ENCODE measurements around the gene KLK1.

The KLK1 gene

DNA sequence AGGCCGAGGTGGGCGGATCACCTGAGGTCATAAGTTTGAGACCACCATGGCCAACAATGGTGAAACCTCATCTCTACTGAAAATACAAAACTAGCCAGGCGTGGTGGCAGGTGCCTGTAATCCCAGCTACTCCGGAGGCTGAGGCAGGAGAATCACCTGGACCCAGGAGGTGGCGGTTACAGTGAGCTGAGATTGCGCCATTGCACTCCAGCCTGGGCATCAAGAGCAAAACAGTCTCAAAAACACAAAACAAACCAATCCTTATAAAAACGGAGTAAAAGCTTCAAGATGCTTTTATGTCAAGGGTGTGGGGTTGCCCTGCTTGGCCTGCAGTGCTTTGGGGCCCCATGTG lies 26.2 kb downstream of the KLK1 start:
- Histone ChIP-seq H3K27me3 (ENCODE audit: insufficient read depth, low read length) (no peaks in the 10 kb centered on the region), H3K4me3 (ENCODE audit: low read depth, low read length) (no peak overlapping the region), H3K4me1 (ENCODE audit: control insufficient read depth, insufficient read depth, low read length, unreplicated experiment) (no peaks in the 10 kb centered on the region), H2AFZ (ENCODE audit: low read length, unreplicated experiment) (no peak overlapping the region), H3K36me3 (ENCODE audit: insufficient read depth, low read length) (no peaks in the 10 kb centered on the region; the same call in 1 of the 2 replicates), H3K79me2 (ENCODE audit: control insufficient read depth, insufficient read depth, low read length, unreplicated experiment) (peaks cover 23% of the 10 kb centered on the region), H3K27ac (ENCODE audit: low read depth, low read length) (no peak overlapping the region)

DNA sequence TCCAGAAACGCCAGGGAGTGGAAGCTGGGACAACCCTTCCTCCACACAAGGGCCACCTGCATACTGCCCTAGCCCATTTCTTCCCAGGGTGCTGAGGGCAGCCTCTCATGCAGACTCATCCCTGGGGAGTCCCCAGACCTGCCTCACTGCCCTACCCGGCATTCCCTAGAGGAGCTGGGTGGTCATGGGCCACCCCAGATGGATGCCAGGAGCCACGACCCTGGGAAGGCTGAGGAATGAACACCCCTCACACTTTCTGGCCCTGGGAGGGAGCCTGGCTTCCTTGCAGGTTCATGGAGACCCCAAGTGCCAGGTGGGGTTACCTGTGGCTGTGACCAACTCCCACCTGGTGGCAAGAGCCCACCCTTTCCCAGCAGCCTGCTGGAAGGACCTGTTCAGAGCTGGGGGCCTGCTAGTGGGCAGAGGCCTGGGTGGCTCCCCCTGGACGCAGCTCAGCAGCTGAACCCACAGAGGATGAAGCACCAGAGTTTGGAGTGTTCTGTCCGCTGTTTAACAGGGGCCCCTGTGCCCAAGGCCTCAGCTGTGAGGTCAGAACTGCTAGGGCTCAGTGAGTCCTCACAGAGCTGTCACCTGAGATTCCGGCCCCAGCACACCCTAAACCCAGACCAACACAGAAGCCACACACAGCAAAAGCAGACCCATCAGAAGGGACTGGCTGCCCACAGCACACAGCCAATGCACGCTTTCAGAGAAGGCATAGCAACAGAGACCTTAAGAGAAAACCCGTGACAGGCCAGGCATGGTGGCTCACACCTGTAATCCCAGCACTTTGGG lies 26.8 kb downstream of the KLK1 start:
- H3K27ac ChIP-seq (ENCODE audit: low read depth, low read length) = no peak overlapping the region
- H2AFZ ChIP-seq (ENCODE audit: low read length, unreplicated experiment) = no peak overlapping the region
- H3K79me2 ChIP-seq (ENCODE audit: control insufficient read depth, insufficient read depth, low read length, unreplicated experiment) = peaks cover 17% of the 10 kb centered on the region
- H3K27me3 ChIP-seq (ENCODE audit: insufficient read depth, low read length) = no peaks in the 10 kb centered on the region
- H3K36me3 ChIP-seq (ENCODE audit: insufficient read depth, low read length) = no peaks in the 10 kb centered on the region; the same call in 1 of the 2 replicates
- no peak overlapping the region for H3K4me3 ChIP-seq (ENCODE audit: low read depth, low read length)
- no peaks in the 10 kb centered on the region for H3K4me1 ChIP-seq (ENCODE audit: control insufficient read depth, insufficient read depth, low read length, unreplicated experiment)

DNA sequence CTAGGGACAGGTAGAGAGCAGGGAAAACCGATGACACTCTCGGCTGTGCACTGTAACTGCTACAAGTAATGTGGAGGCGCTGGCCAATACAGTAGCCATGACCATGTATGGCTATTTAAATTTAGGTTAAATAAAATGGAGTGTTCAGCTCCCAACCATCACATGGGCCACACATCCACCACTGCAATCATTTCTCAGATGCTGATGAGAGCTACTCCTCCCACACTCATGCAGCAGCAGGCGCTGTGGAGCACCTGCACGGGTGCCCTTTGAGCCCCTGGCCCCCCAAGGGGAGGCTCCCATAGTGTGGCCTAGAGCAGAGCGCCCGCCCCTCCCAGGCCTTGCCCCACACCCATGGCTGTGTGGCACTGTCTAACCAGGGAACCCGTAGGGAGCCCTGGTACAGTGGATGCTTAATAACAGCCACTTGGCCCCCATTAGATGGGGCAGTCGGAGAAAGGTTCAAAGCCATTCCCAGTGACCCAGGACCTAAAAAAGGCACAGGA lies 27.4 kb downstream of the KLK1 start:
- no peak overlapping the region for H3K27ac ChIP-seq (ENCODE audit: low read depth, low read length)

DNA sequence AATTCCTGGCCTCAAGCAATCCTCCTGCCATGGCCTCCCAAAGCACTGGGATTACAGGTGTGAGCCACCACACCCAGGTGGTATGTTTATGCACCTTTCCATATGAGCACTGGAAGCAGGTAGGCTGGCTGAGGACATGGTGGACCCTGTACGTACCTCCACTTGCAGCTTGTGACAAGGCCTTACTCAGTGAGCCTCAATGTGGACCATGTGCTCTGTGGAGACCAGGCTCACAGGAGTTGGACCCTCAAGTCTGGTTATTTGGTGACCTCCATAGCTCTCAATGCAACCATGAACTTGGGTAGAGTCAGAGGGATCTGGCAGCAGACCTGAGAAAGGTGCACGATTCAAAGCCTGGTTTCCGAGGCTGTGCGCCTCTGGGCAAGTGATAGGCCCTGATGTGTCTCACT lies 27.9 kb downstream of the KLK1 start:
- H3K27me3 ChIP-seq (ENCODE audit: insufficient read depth, low read length) = no peaks in the 10 kb centered on the region
- no peak overlapping the region for H2AFZ ChIP-seq (ENCODE audit: low read length, unreplicated experiment)
- peaks cover 10% of the 10 kb centered on the region for H3K79me2 ChIP-seq (ENCODE audit: control insufficient read depth, insufficient read depth, low read length, unreplicated experiment)
- H3K27ac ChIP-seq (ENCODE audit: low read depth, low read length) = no peak overlapping the region
- H3K4me1 ChIP-seq (ENCODE audit: control insufficient read depth, insufficient read depth, low read length, unreplicated experiment) = no peaks in the 10 kb centered on the region
- no peak overlapping the region for H3K4me3 ChIP-seq (ENCODE audit: low read depth, low read length)
- H3K36me3 ChIP-seq (ENCODE audit: insufficient read depth, low read length) = no peaks in the 10 kb centered on the region; the same call in 1 of the 2 replicates

More for the DNA sequence above, 27.4 kb downstream of the KLK1 start:
- no peak overlapping the region for H2AFZ ChIP-seq (ENCODE audit: low read length, unreplicated experiment)
- H3K27me3 ChIP-seq (ENCODE audit: insufficient read depth, low read length) = no peaks in the 10 kb centered on the region
- no peak overlapping the region for H3K4me3 ChIP-seq (ENCODE audit: low read depth, low read length)
- H3K36me3 ChIP-seq (ENCODE audit: insufficient read depth, low read length) = no peaks in the 10 kb centered on the region; the same call in 1 of the 2 replicates
- H3K79me2 ChIP-seq (ENCODE audit: control insufficient read depth, insufficient read depth, low read length, unreplicated experiment) = peaks cover 16% of the 10 kb centered on the region
- H3K4me1 ChIP-seq (ENCODE audit: control insufficient read depth, insufficient read depth, low read length, unreplicated experiment) = no peaks in the 10 kb centered on the region

DNA sequence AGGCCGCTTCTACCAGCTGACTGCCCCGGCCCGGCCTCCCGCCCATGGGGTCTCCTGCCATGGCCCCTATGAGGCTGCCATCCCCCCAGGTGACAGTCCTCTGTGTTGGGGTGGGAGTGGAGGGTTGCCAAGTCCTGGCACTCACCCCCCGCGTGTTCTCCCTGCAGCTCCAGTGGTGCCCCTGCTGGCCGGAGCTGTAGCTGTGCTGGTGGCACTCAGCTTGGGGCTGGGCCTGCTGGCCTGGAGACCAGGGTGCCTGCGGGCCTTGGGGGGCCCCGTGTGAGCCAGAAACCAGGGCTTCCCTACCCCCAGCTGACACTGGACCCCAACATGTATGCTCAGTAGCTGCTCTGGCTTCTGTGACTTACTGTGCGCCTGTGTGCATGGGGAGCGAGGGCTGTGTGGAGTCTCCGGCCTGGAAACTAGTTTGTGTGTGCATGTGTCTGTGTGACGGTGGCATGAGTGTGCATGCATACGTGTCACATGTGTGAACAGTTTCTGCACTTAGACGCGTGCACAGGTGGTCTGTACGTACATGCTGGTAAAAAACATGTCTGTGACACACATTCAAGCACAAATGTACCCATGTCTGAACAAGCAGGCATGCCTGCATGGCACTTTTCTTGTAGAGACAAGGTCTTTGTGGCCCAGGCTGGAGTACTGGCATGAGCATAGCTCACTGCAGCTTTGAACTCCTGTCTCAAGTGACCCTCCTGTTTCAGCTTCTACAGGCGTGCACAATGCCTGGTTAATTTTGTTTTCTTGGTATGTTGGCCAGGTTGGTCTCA lies 28.5 kb downstream of the KLK1 start:
- no peak overlapping the region for H3K27ac ChIP-seq (ENCODE audit: low read depth, low read length)

DNA sequence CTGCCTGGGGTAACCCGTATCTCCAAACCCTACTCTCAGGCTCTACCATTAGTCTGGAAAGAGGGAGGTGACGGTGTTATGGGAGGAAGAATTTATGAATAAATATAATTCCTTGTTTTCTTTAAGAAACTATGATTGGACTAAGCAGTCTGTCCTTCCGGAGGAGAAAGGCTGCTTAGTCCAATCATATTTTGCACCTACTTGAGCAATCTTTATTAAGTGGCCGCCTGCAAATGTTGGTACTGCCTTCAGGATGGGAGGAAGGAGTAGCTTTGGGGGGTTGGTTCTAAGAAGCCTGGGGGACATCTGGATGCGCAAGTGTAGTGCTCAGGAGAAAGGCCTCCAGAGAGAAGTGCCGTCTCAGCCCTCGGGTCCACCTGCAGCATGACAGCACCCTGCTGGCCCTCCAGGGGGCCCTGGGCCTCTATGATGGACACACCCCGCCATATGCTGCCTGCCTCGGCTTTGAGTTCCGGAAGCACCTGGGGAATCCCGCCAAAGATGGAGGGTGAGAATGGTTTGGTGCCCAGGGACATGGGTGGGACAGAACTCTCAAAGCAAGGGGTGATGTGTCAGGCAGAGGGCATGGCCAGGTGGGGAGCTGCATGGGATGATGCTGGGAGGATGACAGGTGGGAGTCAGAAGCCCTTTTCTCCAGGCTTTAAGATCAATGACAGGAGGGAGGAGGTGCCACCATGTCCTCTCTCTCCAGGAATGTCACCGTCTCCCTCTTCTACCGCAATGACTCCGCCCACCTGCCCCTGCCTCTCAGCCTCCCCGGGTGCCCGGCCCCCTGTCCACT lies 29.3 kb downstream of the KLK1 start:
- no peaks in the 10 kb centered on the region for H3K27me3 ChIP-seq (ENCODE audit: insufficient read depth, low read length)

More for the DNA sequence above, 28.5 kb downstream of the KLK1 start:
- Histone ChIP-seq H3K79me2 (ENCODE audit: control insufficient read depth, insufficient read depth, low read length, unreplicated experiment) (peaks cover 9% of the 10 kb centered on the region), H3K4me1 (ENCODE audit: control insufficient read depth, insufficient read depth, low read length, unreplicated experiment) (no peaks in the 10 kb centered on the region), H2AFZ (ENCODE audit: low read length, unreplicated experiment) (no peak overlapping the region), H3K36me3 (ENCODE audit: insufficient read depth, low read length) (no peaks in the 10 kb centered on the region; the same call in 1 of the 2 replicates), H3K4me3 (ENCODE audit: low read depth, low read length) (no peak overlapping the region), H3K27me3 (ENCODE audit: insufficient read depth, low read length) (no peaks in the 10 kb centered on the region)

DNA sequence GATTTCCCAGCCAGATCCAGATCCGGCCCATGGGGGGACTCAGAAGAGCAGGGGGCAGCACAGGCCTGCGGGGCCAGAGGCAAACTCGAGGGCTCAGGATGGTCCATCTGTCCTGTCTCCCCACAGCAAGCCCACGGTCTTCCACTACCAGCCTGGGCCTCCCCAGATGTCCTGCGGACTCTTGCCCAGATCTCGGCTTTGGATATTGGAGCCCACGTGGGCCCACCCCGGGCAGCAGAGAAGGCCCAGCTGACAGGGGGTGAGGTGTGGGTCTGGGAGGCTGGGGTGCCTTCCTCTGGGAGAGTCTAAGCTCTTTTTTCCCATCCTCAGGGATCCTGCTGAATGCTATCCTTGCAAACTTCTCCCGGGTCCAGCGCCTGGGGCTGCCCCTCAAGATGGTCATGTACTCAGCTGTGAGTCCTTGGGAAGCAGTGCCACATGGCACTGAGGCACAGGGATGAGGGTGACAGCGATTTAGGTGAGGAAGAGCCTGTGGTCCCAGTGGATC lies 30.0 kb downstream of the KLK1 start:
- H3K36me3 ChIP-seq (ENCODE audit: insufficient read depth, low read length) = no peaks in the 10 kb centered on the region; the same call in 1 of the 2 replicates
- no peak overlapping the region for H3K4me3 ChIP-seq (ENCODE audit: low read depth, low read length)
- H3K27me3 ChIP-seq (ENCODE audit: insufficient read depth, low read length) = no peaks in the 10 kb centered on the region
- no peaks in the 10 kb centered on the region for H3K4me1 ChIP-seq (ENCODE audit: control insufficient read depth, insufficient read depth, low read length, unreplicated experiment)
- no peaks in the 10 kb centered on the region for H3K79me2 ChIP-seq (ENCODE audit: control insufficient read depth, insufficient read depth, low read length, unreplicated experiment)
- H2AFZ ChIP-seq (ENCODE audit: low read length, unreplicated experiment) = no peak overlapping the region
- H3K27ac ChIP-seq (ENCODE audit: low read depth, low read length) = no peak overlapping the region

More for the DNA sequence above, 29.3 kb downstream of the KLK1 start:
- H3K4me1 ChIP-seq (ENCODE audit: control insufficient read depth, insufficient read depth, low read length, unreplicated experiment) = no peaks in the 10 kb centered on the region
- H2AFZ ChIP-seq (ENCODE audit: low read length, unreplicated experiment) = no peak overlapping the region
- peaks cover 3% of the 10 kb centered on the region for H3K79me2 ChIP-seq (ENCODE audit: control insufficient read depth, insufficient read depth, low read length, unreplicated experiment)
- no peaks in the 10 kb centered on the region; the same call in 1 of the 2 replicates for H3K36me3 ChIP-seq (ENCODE audit: insufficient read depth, low read length)
- H3K4me3 ChIP-seq (ENCODE audit: low read depth, low read length) = no peak overlapping the region
- no peak overlapping the region for H3K27ac ChIP-seq (ENCODE audit: low read depth, low read length)

DNA sequence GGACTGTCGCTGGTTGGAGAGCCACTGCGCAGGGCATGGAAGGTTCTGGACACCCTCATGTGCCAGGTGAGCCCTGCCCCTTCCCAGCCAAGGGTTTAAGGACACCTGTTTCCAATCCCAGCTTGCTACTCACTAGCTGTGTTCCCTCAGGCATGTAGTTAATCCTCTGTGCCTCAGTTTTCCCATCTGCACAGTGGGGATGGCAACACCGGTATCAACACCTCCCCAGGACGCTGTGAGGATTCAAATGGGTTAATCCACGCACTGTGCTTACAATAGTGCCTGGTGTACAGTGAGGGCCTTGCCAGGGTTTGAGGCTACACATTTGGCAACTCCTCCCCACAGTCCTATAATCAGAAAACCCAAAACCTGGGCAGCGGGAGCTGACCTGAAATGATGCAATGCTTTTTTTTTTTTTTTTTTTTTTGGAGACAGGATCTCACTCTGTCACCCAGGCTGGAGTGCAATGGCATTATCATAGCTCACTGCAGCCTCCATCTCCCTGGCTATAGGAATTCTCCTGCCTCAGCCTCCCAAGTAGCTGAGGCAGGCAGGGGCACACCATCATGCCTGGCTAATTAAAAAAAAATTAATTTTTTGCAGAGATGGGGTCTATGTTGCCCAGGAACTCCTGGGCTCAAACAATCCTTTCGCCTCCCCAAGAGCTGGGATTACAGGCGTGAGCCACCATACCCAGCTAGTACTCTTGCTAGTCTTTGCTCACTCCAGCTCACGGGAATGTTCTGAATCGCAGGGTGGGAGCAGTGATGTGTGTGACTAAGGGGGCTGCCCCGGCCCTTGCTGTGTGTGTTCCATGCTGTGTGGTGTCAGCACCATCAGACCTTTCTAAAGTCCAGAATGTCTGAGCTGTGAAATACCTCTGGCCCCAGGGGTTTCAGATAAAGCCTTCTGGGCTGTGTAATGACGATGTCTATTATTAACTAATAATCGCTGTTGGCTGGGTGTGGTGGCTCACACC lies 31.0 kb downstream of the KLK1 start:
- Histone ChIP-seq H3K4me3 (ENCODE audit: low read depth, low read length) (no peak overlapping the region), H3K27me3 (ENCODE audit: insufficient read depth, low read length) (no peaks in the 10 kb centered on the region), H3K36me3 (ENCODE audit: insufficient read depth, low read length) (no peaks in the 10 kb centered on the region; the same call in 1 of the 2 replicates), H3K27ac (ENCODE audit: low read depth, low read length) (no peak overlapping the region), H3K4me1 (ENCODE audit: control insufficient read depth, insufficient read depth, low read length, unreplicated experiment) (no peaks in the 10 kb centered on the region), H3K79me2 (ENCODE audit: control insufficient read depth, insufficient read depth, low read length, unreplicated experiment) (no peaks in the 10 kb centered on the region), H2AFZ (ENCODE audit: low read length, unreplicated experiment) (no peak overlapping the region)

DNA sequence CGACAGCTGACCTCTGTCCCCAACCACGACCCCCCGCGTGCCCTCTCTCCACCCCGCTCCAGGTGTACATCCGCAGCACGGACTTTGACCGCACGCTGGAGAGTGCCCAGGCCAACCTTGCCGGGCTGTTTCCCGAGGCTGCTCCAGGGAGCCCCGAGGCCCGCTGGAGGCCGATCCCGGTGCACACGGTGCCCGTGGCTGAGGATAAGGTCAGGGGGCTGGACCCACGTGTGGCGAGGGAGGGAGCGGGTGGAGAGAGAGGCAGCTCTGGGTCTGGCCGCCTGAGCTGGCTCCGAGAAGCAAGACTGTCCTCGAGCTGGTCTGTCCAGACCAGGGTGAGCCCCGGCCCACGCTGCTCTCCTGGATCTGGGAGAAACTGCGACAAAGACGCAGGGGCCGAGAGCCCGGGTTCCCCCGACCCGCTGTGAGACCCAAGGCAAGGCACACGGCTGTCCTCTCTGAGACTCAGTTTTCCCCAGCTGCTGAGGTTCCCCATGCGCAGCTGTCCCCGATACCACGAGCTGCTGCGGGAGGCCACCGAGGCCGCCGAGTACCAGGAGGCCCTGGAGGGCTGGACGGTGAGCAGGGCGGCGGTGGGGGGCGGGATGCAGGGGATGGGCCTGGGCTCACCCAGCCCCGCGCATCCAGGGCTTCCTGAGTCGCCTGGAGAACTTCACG lies 31.9 kb downstream of the KLK1 start:
- H3K79me2 ChIP-seq (ENCODE audit: control insufficient read depth, insufficient read depth, low read length, unreplicated experiment) = no peaks in the 10 kb centered on the region
- H3K4me3 ChIP-seq (ENCODE audit: low read depth, low read length) = no peak overlapping the region
- H3K27ac ChIP-seq (ENCODE audit: low read depth, low read length) = no peak overlapping the region
- no peaks in the 10 kb centered on the region for H3K4me1 ChIP-seq (ENCODE audit: control insufficient read depth, insufficient read depth, low read length, unreplicated experiment)
- no peaks in the 10 kb centered on the region for H3K36me3 ChIP-seq (ENCODE audit: insufficient read depth, low read length)
- H2AFZ ChIP-seq (ENCODE audit: low read length, unreplicated experiment) = no peak overlapping the region
- no peaks in the 10 kb centered on the region for H3K27me3 ChIP-seq (ENCODE audit: insufficient read depth, low read length)
